ENCODE data around the gene CRYGN.

GRCh38 chr7:151399906-151400305 lies 40.0 kb downstream of the CRYGN start:
- TF ChIP-seq ZNF70 (CRISPR knock-in tag; IDR thresholded peaks at IDR 0.05) = no peak
- no peak for TF ChIP-seq ZNF565 (CRISPR knock-in tag; conservative IDR thresholded peaks at IDR 0.05; ENCODE audit: low read depth)
- no peak for TF ChIP-seq OSR1 (CRISPR knock-in tag; IDR thresholded peaks at IDR 0.05)
- TF ChIP-seq ZFP30 (CRISPR knock-in tag; IDR thresholded peaks at IDR 0.05) = no peak
- TF ChIP-seq, protein P1, sequence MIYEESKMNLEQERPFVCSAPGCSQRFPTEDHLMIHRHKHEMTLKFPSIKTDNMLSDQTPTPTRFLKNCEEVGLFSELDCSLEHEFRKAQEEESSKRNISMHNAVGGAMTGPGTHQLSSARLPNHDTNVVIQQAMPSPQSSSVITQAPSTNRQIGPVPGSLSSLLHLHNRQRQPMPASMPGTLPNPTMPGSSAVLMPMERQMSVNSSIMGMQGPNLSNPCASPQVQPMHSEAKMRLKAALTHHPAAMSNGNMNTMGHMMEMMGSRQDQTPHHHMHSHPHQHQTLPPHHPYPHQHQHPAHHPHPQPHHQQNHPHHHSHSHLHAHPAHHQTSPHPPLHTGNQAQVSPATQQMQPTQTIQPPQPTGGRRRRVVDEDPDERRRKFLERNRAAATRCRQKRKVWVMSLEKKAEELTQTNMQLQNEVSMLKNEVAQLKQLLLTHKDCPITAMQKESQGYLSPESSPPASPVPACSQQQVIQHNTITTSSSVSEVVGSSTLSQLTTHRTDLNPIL (CRISPR knock-in tag; IDR thresholded peaks at IDR 0.05; ENCODE audit: low read depth) = no peak
- no peak for TF ChIP-seq TSHZ2 (CRISPR knock-in tag; IDR thresholded peaks at IDR 0.05)
- TF ChIP-seq ESRRG (CRISPR knock-in tag; IDR thresholded peaks at IDR 0.05) = no peak
- TF ChIP-seq, protein P2, sequence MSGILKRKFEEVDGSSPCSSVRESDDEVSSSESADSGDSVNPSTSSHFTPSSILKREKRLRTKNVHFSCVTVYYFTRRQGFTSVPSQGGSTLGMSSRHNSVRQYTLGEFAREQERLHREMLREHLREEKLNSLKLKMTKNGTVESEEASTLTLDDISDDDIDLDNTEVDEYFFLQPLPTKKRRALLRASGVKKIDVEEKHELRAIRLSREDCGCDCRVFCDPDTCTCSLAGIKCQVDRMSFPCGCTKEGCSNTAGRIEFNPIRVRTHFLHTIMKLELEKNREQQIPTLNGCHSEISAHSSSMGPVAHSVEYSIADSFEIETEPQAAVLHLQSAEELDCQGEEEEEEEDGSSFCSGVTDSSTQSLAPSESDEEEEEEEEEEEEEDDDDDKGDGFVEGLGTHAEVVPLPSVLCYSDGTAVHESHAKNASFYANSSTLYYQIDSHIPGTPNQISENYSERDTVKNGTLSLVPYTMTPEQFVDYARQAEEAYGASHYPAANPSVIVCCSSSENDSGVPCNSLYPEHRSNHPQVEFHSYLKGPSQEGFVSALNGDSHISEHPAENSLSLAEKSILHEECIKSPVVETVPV (CRISPR knock-in tag; IDR thresholded peaks at IDR 0.05) = no peak
- no peak for TF ChIP-seq TOX (CRISPR knock-in tag; IDR thresholded peaks at IDR 0.05; ENCODE audit: borderline replicate concordance)
- no peak for TF ChIP-seq ZNF8 (CRISPR knock-in tag; IDR thresholded peaks at IDR 0.05)
- TF ChIP-seq ISL1 (CRISPR knock-in tag; IDR thresholded peaks at IDR 0.05) = no peak
- no peak for TF ChIP-seq PPARA (CRISPR knock-in tag; IDR thresholded peaks at IDR 0.05; ENCODE audit: borderline replicate concordance)
- no peak for TF ChIP-seq PATZ1 (CRISPR knock-in tag; IDR thresholded peaks at IDR 0.05; ENCODE audit: borderline replicate concordance)

All from SK-N-SH treated with all-trans-retinoic acid at 6 μM for 48 hours (cell line).